ENCODE results near the gene TBL3.

DNA sequence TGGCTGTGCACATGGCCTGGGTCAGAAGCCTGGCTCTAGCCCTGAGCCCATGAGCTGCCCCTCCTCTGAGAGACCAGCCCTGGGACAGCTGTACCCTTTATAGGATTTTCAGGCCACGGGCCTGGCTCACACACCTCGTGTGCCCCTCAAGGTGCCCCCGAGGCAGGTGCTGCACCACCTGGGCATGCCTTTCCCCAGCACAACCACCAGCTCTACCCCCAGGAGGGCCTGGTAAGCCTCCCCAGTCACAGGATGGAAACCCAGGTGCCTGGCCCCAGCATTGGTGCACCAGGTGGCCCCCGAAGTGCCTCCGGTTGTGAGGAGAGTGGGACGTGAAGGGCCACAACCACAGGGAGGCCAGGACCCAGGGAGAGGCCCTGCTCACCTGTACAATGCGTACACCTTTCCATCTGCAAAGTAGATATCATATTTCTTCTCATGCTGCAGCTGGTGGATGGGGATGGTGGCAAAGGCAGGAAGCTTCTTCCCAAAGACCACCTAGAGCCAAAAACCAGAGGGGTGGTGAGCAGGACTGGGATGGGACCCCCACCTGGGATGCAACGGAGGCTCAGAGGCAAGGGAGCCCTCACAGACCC lies 31.5 kb downstream of the TBL3 start:
- TF ChIP-seq ZFP3 (CRISPR knock-in tag; IDR thresholded peaks at IDR 0.05) (no peak), RARB (CRISPR knock-in tag; IDR thresholded peaks at IDR 0.05) (no peak), ARNTL (CRISPR knock-in tag; IDR thresholded peaks at IDR 0.05; ENCODE audit: borderline replicate concordance, low read depth) (no peak), ZNF8 (CRISPR knock-in tag; IDR thresholded peaks at IDR 0.05) (no peak), SNAI2 (CRISPR knock-in tag; IDR thresholded peaks at IDR 0.05) (no peak), ESRRG (CRISPR knock-in tag; IDR thresholded peaks at IDR 0.05) (no peak), CSDC2 (CRISPR knock-in tag; IDR thresholded peaks at IDR 0.05) (no peak), ZFP30 (CRISPR knock-in tag; IDR thresholded peaks at IDR 0.05) (no peak)
- TF ChIP-seq, protein P1, sequence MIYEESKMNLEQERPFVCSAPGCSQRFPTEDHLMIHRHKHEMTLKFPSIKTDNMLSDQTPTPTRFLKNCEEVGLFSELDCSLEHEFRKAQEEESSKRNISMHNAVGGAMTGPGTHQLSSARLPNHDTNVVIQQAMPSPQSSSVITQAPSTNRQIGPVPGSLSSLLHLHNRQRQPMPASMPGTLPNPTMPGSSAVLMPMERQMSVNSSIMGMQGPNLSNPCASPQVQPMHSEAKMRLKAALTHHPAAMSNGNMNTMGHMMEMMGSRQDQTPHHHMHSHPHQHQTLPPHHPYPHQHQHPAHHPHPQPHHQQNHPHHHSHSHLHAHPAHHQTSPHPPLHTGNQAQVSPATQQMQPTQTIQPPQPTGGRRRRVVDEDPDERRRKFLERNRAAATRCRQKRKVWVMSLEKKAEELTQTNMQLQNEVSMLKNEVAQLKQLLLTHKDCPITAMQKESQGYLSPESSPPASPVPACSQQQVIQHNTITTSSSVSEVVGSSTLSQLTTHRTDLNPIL (CRISPR knock-in tag; IDR thresholded peaks at IDR 0.05; ENCODE audit: low read depth), result no peak
- TF ChIP-seq, protein P2, sequence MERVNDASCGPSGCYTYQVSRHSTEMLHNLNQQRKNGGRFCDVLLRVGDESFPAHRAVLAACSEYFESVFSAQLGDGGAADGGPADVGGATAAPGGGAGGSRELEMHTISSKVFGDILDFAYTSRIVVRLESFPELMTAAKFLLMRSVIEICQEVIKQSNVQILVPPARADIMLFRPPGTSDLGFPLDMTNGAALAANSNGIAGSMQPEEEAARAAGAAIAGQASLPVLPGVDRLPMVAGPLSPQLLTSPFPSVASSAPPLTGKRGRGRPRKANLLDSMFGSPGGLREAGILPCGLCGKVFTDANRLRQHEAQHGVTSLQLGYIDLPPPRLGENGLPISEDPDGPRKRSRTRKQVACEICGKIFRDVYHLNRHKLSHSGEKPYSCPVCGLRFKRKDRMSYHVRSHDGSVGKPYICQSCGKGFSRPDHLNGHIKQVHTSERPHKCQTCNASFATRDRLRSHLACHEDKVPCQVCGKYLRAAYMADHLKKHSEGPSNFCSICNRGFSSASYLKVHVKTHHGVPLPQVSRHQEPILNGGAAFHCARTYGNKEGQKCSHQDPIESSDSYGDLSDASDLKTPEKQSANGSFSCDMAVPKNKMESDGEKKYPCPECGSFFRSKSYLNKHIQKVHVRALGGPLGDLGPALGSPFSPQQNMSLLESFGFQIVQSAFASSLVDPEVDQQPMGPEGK (CRISPR knock-in tag; IDR thresholded peaks at IDR 0.05; ENCODE audit: borderline replicate concordance), result no peak
- TF ChIP-seq, protein P3, sequence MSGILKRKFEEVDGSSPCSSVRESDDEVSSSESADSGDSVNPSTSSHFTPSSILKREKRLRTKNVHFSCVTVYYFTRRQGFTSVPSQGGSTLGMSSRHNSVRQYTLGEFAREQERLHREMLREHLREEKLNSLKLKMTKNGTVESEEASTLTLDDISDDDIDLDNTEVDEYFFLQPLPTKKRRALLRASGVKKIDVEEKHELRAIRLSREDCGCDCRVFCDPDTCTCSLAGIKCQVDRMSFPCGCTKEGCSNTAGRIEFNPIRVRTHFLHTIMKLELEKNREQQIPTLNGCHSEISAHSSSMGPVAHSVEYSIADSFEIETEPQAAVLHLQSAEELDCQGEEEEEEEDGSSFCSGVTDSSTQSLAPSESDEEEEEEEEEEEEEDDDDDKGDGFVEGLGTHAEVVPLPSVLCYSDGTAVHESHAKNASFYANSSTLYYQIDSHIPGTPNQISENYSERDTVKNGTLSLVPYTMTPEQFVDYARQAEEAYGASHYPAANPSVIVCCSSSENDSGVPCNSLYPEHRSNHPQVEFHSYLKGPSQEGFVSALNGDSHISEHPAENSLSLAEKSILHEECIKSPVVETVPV (CRISPR knock-in tag; IDR thresholded peaks at IDR 0.05), result no peak

Measured in SK-N-SH treated with all-trans-retinoic acid at 6 μM for 48 hours (cell line).